Neural cell (in vitro differentiated cells): ENCODE results near the gene PLXNA4.

ENCODE experiments used
- CTCF ChIP-seq: fragments of 450-650 bp; IDR thresholded peaks from 2 replicates; pipeline ENCODE4 v1.5.1; 2014; ENCODE audit warnings: antibody characterized with exemption, mild to moderate bottlenecking, moderate library complexity; ENCODE audit not compliant: poor library complexity, severe bottlenecking
- POLR2AphosphoS5 ChIP-seq: IDR thresholded peaks from 2 replicates; pipeline ENCODE4 v1.6.1; 2012
- TAF1 ChIP-seq: IDR thresholded peaks from 2 replicates; pipeline ENCODE4 v1.6.1; 2012; ENCODE audit warnings: low read depth

GRCh38 chr7:132558815-132559214 is 17.5 kb downstream of the PLXNA4 start:
- TF ChIP-seq CTCF (no peak), TAF1 (no peak), POLR2AphosphoS5 (no peak)
